Stimulated activated CD8-positive, alpha-beta memory T cell treated with anti-CD3 and anti-CD28 coated beads, Interleukin-12 subunit alpha, Interleukin-12 subunit beta, amount 100 ng/mL, for 4 hours (primary cell): ENCODE data around the gene NATD1.

Experiments
- DNase-seq: peaks from one replicate; pipeline ENCODE4 v3.0.0-alpha.2; 2020; ENCODE audit warnings: low read depth

The NATD1 gene

DNA sequence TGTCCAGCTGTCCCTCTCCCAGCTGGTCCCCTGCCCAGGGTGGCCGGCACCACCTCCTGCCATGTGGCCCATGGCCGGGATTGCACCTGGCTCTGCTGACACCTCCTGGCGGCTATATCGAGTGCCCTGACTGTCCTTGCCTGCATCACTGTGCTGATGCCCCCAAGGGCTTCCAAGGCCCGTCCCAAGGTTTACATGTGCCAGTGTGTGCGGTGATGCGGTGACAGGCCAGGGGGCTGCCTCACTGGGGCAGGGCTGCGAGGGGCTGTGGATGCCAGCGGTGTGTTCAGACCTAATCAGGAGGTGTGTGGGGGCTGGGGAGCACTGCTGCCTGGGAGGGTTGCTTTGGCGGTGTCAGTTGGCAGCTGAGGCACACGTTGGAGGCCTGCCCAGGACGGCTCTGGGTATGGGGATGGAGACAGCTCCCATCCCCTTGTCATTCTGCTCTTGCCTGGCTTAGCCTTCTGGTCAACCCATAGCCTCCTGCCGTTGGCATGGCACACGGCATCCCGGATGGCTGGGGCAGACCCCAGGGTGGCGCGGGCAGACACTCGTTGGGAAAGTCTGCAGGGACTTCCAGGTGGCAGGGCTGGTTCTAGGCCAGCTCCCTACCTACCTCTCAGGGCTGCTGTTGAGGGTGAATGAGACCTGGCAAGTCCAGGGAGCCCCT, 36.8 kb upstream of the NATD1 start:
- DNase-seq, result no peak

GRCh38 chr17:21289175-21289901, 36.1 kb upstream of the NATD1 start:
- DNase-seq, result no peak

GRCh38 chr17:21288571-21289017, 35.4 kb upstream of the NATD1 start:
- no peak for DNase-seq

DNA sequence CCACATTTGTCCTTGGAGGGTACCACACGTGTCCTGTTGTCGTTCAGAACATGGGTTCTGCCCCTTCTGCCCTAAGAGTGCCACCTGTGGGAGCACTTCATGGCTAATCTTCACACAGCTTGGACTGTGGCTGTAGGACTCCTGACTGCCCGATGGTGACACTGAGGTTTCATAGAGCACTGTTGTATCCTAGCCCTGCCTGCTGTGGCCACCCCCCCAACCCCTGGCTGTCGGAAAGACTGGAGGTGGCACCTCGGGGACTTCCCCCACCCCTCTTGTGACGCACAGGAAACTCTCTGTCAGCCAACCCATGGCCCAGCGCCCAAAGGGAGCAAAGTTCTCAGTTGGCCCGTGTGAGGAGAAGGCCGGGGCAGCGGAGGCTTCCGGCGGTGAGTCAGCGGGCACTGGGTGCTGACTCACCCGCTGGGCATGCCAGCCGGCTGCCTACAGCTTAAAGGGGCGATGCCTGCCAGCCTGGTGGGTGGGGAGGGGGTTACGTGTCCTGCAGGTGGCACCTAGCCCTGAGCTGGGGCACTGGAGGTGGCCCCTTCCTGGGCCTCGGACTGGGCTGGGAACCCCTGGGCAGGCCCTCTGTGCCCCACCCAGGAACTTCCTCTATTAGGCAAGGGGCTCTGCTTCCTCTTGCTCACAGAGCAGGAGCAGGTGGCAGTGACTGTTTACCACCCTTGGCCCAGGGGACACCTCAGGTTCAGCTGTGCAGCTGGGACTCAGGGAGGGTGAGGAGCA, 34.7 kb upstream of the NATD1 start:
- DNase-seq, result peak; percentile 96

GRCh38 chr17:21286909-21287702, 33.9 kb upstream of the NATD1 start:
- DNase-seq, result no peak

DNA sequence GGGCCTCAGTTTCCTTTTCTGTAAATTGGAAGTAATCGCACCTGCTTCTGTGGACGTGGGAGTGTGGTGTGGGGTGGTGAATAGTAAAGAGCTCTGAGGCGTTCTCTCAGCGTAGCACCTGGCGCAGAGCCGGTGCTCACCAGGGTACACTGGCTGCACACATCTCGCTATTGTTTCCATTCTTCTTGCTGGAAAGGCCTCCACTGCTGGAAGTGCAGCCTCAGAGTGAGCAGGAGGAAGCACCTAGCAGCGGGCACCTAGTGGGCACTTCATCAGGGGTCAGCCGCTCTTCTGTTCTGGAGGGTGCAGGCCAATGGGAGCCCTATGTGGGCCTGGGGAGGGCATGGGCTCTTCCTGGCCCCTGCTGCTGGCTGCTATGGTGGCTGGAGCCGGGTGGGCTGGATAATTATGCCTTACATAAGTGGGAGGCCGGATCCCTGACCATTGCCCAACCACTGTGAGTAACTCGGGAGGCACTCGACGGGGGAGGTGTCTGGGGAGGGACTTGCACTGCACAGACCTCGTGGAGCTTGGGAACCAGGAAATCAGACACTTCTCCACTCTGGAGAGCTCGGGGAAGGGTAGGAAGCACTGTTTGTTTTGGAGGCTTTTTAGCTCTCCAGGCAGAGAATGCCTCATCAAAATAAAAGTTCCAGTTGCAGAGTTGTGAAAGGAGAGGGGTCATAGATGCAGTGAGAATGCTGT, 33.0 kb upstream of the NATD1 start:
- DNase-seq, result no peak

GRCh38 chr17:21285164-21286065, 32.2 kb upstream of the NATD1 start:
- DNase-seq, result no peak

DNA sequence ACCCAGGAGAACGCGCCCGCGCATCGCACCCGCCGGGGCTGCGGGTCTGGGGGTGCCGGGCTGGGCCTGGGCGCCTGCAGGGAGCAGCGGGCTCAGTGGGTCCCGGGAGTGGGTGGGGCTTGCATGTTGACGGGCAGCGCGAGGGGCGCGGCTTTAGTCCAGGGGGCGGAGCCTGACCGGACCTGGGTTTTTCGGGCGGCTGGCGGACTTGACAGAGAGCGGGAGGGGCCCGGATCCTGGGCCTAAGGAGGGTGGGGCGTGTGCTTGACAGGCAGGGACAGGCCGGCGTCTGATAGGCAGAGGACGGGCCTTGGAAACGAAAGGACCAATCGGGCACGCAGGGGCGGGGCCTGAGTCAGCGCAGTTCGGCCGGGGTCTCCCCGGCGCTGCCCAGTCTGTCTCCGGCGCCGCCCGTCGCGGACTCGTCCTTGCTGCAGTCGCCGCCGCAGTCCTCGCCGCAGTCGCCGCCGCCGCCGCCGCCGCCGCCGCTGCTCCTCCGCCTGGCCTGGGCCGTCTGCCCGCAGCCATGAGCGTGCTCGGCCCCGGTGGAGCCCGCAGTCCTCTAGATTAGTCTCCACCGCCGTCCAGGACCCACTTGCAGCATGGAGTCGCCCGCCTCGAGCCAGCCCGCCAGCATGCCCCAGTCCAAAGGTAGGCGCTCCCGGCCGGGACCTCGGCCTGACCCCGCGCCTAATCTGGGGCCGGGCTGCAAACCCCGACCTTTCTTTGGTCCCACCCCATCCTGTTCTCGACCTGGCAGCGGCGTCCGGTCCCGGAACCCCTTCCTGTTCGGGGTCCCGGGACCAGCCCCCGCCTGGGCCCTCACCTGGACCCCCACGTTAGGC, 31.3 kb upstream of the NATD1 start, which contains the start of gene MAP2K3:
Gene MAP2K3, plus strand, starts transcription at position 393 of the 845 bp plus-strand sequence. Its CDS starts 210 bp downstream, at position 603.
- DNase-seq, result peak; percentile 96

DNA sequence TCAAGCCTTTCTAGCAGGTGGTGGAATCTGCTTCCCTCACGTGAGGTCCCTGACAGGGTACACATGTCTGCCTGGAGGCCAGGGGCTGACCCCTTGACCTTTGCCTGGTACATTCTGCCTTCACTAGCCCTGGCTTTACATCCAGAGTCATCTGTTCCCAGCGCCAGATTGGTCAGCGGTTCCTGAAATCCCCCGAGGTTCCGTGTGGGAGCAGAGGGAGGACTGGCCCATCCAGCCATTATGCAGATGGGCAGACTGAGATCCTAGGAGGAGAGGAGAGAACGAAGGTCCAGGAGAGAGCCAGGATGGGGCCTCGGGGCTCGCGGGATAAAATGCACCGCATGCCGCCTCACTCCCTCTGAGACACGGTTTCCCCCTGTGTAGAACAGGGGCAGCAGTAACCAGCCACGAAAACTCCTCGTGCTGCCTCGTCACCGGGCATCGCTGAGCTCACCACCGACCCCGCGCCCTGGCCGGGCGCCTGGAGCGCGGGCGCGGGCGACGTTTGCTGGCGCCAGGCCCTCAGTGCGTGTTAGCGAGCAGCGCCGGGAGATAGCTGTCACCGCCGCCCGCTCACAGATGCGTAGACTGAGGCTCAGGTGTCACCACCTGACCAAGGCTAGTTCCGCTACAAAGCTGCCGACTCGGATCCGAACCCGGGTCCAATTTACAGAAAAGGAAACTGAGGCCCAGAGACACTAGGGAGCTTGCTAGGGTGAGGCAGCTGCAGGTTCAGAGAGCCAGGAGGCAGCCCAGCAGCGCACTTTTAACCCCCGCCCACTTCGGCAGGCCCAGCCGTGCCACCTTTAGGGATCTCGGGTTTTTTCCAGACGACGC, 30.5 kb upstream of the NATD1 start:
- DNase-seq, result no peak

GRCh38 chr17:21282850-21283249, 29.6 kb upstream of the NATD1 start:
- DNase-seq, result no peak

- no peak for DNase-seq
Measured at GRCh38 chr17:21282231-21282630, 29.0 kb upstream of the NATD1 start.

GRCh38 chr17:21280081-21280518, 26.9 kb upstream of the NATD1 start:
- DNase-seq, result peak; percentile 77

- no peak for DNase-seq
Measured at GRCh38 chr17:21279582-21279981, 26.4 kb upstream of the NATD1 start.

GRCh38 chr17:21279198-21279535, 26.0 kb upstream of the NATD1 start:
- no peak for DNase-seq

- DNase-seq, result no peak
Measured at GRCh38 chr17:21278450-21279197, 25.4 kb upstream of the NATD1 start.

GRCh38 chr17:21277332-21277731, 24.1 kb upstream of the NATD1 start:
- DNase-seq, result no peak

DNA sequence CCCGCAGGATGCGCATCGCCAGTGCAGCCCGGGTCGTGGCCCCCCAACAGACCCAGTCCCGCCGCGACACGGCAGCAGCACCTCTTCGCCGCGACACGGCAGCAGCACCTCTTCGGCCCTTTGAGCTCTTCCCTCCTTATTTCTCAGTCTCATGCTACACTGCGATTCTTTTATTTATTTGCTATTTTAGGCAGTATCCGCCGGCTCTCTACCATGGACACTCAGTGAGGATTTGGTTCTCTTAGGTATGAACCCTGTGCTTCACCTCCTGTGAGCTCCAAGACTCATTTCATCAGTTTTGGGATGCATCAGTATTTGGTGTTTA, 23.0 kb upstream of the NATD1 start:
- no peak for DNase-seq
